Islet precursor cell (in vitro differentiated cells): ENCODE measurements around the gene SDSL.

Source experiments
- DNase-seq: peaks from one replicate; pipeline ENCODE4 v3.0.0-alpha.2; 2018

Gene SDSL

DNA sequence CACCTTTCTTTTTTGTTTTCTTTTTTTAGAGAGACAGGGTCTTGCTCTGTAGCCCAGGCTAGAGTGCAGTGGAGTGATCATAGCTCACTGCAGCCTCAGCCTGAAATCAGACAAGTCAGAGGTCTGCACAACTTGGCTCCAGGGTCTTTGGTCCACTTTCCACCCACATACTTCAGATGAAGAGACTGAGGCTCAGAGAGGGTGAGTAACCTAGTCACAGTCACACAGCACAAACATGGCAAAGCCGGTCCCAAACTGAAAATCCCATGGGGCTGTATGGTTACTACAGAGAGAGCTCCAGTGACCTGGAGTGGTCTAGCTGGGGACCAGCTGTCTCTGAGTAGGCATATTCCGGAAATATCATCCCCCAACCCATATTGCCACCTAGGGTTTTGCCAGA, 30.3 kb downstream of the SDSL start:
- DNase-seq, result no peak

DNA sequence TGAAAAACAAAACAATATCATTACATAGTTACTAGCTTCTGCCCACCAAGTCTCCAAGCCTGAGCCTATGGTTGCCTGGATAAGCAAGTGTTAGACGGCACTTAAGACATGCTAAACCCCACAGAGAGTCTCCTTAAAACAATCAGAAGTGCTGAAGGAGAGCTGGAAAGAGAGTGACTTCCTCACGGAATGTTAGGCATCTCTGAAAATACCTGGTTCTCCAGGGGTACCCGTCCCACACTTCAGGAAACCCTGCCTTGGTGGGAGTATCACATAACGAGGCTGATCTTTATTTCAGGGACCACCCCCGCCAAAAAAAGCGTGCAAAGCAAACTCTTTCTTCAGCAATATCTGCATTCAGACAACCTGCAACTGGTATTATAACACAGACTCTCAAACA, 31.1 kb downstream of the SDSL start:
- DNase-seq, result no peak

DNA sequence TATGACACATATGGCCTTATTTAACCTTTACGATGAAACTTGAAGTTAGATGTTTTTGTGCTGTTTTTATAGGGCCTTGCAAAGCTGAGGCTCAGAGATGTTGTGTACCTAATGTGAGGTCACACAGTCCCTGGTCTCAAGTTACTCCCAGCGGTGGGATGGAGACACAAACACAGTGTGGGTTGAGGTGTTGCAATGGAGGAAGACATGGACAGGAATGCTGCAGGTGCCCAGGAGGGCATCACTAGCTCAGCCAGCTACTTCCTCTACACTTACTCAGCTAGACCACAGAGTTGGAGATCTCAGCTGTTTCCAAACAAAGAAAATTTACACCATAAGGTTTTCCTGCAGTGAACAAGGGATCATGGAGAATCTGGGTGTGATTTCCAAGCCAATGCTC, 34.0 kb downstream of the SDSL start:
- DNase-seq, result no peak

DNA sequence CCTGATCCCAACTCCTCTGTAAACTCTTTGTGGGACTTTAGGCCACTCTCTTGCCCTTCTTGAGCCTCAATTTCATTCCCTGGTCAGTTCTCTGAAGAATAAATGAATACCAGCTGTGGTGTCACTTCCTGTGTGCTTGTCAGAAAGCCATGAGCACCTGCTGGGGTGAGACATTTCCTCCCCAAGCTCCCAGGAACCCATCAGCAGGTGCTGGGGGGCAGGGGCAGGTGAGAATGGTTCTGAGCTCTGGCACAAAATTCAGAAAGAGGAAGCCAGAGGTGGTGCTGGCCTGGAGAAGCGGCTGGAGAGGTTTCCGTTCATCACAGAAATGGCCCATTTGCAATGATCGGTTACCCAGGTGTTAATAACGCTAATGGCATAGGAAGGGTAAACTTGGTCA, 34.6 kb downstream of the SDSL start:
- no peak for DNase-seq

DNA sequence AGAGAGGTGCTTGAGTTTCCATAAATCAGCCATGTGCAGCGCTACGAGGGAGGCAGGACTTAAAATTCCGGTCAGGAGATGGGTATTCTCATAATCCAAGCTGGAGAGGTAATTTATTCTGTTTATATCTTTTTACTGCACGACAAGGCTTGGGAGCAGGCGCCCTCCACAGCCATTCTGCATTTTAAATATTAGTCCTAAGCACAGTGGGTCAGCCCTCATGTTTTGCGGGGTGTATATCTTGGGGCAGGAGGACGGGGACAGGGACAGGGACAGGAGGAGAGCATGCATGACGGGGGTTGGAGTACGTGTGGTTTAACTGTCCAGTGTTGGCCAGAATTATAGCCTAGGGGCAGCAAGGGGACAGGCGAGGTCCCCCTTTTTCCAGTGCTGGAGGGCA, 35.0 kb downstream of the SDSL start:
- no peak for DNase-seq

DNA sequence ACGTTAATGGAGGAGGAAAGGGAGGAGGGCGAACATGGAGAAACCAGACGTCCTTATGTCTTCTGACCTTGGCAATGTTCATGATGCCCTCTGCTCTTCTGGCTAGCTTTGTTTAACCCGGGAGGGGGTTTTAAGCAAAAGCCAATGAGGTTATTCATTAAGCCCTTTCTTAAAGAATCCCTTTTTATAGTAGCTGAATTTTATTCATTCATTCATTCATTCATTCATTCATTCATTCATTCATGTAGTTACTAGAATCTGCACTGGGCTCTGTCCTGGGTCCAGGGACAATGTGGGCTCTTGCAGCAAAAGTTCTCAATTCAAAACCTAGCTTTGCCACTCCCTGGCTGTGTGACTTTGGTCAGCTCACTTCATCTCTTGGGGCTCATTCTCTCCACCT, 35.5 kb downstream of the SDSL start:
- no peak for DNase-seq

DNA sequence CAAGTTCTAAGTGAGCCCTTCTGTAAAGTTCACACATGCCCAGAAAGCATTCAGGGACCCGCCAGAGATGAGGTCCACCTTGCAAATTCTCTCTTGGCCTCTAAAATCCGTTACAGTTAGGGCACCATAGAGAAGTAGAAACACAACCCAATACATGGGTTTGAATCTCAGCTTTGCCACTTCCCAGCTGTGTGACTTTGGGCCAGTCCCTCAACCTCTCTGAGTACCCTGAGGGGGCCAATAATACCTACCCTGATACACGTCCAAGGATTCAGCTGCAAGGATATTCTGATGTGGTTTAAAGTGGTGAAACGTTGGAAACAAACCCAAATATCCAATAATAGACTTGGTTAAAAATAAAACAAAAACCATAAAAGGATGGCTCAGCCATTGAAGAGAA, 37.8 kb downstream of the SDSL start:
- DNase-seq, result no peak

DNA sequence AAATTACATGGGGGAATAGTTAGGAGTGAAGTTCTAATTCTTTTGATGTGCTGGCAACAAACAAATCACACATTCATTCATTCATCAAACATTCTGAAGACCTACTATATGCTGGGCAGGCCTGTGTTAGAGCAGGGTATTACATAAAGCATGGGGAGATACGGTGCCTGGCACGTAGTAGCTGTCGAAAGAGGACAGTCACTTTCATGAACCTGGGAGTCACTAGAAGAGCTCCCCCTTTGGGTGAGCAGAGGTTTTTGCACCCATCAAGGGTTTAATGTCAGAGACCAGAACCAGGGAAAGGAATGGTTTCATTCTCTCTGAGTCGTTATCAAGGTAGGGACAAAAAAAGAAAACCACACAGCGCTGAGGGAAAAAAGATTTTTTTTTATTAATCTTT, 39.5 kb downstream of the SDSL start:
- DNase-seq, result no peak

DNA sequence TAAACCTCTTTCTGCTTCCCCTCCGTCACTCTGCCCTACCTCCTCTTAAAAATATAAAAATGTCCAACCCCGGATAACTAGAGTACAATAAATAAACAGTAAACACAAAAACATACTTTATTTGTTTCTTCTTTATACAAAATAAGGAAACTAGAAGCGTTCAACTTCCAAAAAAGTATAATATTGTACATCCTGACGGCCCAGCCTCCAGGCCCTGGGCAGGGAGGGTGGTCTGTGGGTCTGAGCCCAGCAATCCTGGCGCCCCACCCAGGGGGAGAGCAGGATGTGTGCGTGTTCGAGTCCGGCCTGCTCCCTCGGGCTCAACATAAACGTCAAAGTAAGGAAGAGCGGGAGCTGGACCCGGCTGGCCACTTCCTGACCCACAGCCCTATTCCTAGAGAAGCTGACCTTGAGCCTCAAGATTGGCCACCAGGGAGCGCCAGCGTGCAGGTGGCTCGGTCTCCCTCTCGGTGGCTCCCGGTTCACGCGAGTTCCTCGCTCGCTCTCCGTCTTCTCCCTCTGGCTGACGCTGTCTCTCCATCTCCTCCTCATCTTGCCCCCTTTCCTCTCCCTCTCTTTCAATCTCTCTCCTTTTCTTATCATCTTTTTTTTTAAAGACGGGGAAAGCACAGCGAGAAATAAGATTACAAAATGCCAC, 40.1 kb downstream of the SDSL start:
- DNase-seq, result peak; percentile 96

DNA sequence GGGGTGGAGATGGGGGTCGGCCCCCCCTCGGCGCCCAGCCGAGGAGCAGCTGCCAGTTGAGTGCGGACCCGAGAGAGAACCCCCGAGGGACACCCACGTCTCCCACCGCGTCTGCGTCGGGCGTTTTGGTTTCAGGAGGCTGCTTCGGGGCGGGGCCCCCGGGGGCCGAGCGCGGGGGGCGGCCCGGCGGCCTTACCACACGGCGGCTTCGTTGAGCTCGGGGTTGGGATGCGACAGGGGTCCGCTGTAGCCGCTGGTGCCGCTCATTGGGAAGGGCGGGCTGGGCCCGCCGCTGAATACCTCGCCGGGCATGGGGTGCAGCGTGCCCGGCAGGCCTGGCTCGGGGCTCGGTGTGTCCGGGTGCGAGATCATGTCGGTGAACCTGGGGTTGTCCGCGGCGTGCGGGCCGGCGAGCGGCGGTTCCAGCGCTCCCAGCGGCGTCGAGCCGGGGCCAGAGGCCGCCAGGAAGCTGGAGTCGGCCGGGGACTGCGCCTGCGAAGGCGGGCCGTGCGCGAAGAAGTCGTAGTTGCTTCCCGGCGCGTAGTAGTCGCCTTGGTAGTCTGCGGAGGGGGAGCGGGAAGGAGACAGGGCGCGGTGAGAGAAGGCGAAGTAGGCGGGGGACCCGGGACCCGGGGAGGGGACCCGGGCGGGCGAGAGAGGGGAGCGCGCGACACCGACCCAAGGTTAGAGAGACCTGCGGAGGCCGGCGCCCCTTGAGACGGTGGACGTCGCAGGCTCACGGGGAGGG, 41.0 kb downstream of the SDSL start:
- DNase-seq, result peak; percentile 73

DNA sequence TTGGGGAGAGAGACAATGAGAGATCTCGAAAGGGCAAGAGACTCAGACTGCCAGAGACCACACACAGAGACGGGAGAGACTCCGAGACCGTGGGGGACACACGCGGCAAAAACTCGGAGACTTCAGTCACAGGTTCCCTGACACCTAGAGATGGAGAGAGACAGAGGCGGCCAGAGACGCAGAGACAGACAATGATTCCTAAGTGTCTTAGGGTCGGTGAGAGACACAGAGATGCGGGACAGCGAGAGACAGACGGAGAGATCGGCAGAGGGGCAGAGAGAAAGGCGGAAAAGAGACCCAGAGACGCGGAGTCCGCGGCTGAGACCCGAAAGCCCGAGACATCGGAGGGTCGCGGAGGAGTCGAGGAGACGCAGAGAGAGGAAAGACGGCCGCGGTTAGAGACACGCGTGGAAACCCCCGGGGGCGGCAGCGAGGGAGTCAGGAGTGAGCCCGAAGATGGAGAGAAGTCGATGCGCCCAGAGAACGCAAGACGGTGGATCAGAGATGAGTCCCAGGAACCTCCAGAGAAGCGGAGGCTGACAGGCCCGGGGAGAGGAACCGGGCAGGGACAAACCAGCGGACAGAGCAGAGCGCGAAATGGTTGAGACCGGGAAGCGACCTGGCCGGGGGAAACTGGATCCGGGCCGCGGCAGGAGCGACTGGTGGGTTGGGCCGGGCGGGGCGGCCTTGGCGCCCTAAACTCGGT, 41.7 kb downstream of the SDSL start:
- peak; percentile 68 for DNase-seq

DNA sequence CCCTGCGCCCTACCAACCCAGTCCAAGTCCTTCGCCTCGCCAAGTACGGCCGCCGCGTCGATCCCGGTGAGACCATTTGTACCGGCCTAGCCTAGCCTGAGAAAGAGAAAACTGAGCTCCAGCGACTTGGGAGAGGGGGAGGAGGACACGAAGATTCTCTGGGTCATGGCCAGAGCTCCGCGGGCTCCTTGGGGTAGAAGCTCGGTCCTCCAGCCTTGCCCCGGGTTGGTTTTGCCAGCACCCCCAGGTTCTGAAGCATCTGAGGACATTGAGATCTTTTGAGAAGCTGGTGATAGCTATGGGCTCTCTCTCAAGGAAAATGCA, 42.2 kb downstream of the SDSL start:
- no peak for DNase-seq

DNA sequence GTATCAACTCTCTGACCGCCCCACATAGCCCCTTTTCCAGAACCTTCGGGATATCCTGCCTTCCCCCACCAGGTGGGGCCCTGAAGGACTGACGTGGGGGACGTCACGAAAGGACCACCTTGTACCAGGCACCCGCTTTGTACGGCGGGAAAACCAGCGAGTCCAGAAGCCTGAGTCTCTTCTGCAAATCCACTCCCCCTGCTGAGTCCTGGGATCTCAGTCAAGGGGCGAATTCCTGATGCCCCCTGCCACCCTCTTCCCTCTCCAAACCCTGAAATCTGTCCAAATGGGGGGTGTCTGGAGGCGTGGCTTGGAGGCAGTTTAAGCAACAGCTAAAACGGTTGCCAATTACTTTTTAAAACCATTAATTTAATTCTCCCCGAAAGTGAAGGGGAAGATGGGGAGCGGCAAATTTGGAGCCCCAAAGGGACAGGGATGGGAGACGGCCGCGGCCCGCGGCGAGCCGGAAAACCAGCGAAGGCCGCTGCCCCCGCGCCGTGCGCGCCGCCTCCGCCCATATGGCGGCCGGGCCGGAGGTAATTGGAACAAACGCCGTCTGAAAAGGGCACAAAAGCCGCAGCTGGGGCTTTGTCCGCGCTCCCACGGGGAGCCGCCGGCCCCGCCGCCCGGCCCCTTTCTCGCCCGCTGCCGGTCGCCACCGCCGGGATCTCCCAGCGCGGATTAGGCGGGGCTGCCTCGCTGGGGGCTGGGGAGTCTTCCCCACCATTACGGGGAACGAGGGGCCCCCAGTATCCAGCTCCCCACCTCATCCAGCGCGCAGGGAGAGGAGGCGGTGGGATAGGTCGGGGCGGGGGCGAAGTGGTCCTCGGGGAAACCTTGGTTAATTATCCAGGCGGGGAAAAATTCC, 42.9 kb downstream of the SDSL start:
- DNase-seq, result no peak

DNA sequence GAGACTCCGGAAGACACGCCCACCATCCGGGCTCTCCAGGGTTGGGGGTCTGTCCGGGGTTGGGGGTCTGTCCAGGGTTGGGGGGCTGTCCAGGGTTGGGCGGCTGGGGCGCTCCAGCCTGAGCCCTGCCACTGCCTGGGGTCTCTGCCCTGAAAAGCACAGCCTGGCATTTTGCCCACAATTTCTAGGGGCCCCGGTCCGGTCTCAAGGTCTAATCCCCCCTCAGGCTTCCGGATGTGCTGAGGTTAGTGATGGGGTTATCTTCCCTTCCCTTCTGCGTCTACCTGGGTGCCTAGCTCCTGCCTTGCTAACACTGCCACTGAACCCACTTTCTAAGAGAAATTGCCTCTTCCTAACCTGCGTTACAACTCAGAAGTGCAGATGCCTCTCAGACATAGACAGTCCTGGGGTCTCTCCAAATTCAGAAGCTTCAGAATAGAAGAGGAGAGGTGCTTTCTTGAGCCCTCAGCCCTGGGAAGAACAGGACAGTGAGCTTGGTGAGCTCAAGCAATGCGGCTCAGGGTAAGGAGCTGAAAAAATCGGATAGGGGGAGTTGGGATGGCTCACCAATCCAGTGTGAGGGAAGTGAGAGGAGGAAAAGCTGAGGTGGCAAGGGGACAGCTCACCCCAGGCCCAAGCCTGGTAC, 43.8 kb downstream of the SDSL start:
- no peak for DNase-seq

DNA sequence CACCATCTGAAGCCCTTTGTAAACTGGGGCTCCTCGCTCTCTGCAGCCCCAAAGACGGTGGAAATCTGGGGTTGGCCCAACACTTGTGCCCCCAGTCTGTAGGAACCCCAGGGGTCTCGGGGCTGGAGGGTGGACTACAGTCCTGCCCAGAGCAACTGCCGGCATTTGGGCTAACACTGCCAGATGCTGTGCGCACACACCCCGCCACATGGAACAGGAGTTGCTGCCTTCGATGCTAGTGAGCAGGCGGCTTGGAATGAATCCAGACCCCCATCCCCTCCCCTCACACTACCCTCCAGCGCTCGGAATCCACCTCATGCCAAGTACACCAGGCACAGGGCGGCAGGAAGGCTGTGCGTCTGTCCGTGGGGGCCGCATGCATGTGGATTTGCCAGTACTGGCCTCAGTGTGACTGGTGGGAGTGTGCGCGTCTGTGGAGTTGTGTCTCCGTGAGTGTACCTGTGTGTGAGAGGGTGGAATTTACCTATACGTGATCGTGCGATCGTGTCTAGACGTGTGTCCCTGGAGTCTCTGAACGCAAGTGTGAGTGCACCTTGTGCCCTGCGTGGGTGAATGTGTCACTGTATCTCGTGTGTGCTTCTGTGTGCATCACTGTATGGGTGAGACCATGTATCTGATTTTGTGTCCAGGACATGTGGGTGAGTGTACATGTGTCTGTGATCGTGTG, 44.4 kb downstream of the SDSL start:
- no peak for DNase-seq

DNA sequence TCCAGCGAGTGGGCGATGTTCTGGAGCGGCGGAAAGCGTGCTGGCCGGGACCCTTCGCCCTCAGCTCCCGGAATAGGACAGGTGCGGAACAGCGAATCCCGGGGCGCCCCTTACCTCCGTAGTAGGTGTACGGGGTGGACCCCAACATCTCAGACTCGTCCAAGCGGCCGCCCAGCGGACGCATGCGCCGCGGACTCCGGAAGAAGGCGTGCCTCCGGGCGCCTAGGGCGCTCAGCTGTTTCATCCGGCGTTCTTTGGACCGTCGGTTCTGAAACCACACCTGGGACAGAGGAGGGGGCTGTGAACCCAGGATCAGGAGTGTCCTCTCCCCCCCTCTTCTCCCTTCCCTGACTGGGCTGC, 44.9 kb downstream of the SDSL start:
- DNase-seq, result peak; percentile 63

DNA sequence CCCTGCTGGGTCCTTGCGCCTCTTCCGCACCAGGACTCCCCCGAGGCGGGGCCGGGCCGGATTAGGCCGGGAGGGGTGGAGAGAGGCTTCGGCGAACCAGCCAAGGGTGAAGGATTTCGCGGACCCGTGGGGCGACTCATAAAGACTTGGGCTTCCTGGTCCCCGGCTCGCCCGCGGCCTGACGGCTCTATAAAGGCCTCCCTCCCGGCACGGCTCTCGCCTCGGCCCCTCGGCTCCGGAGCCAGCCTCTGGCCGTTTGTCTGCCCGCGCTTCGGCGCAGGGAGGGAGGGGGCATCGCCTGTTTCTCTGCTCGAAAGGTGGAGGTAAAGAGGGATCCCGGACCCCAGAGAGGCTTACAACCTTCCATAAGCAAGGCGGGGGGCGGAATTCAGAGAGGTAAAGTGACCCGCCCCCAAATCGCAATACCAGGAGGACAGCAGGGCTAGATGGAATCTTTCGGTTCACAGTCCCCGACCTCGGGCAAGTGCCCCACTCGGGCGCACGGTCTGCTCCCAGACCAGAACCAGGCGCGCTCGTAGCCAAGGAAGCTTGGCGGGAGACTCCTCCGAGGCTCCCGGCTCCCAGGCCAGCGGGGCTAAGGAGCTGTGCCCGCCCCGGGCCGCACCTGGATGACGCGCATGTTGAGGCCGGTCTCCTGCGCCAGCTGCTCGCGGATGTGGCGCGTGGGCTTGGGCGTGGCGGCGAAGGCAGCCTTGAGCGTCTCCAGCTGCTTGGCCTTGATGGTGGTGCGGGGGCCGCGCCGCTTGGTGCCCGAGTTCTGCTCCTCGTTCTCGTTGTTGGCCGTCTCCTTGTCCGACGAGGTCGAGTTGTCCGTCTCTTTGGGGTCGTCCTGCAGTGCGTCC, 45.6 kb downstream of the SDSL start:
- DNase-seq, result peak; percentile 72

DNA sequence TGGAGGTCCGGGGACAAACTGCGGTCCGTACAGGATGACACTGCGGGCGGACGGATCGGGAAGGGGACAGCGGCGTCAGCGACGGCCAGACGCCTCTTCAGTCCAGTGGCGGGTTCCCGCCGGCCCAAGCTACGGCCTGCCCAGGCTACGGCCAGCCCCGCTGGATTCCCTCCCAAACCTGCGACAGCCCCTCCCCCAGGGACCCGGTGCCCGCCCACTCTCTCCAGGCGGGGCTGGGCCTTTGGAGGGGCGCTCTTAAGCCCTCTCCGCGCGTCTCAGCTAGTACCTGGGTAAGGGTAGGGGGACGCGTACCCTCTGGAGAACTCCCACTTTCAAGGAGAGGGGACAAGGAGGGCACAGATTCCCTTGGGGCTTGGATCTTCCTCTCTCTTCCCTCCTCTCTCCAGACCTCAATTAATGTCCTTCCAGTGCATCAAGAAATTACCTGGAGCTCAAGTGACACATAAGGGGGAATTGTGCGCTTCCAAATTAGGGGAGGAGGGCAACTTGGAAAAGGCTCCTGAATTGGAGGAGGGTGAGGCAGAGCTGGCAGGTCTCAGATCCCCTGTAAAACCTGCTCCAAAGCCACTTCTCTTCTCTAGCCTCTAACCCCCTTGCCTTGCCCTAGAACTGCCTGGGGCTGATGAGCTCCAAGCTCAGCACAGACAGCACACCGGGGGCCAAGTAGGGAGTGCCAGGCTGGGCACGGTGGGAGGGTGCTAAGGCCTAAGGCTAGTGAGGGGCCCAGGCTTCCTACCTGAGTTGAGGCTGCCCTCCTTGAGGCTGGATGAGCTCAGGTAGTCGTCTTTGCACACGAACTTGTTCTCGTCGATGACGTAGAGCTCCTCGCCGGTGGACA, 46.4 kb downstream of the SDSL start:
- DNase-seq, result peak; percentile 63

DNA sequence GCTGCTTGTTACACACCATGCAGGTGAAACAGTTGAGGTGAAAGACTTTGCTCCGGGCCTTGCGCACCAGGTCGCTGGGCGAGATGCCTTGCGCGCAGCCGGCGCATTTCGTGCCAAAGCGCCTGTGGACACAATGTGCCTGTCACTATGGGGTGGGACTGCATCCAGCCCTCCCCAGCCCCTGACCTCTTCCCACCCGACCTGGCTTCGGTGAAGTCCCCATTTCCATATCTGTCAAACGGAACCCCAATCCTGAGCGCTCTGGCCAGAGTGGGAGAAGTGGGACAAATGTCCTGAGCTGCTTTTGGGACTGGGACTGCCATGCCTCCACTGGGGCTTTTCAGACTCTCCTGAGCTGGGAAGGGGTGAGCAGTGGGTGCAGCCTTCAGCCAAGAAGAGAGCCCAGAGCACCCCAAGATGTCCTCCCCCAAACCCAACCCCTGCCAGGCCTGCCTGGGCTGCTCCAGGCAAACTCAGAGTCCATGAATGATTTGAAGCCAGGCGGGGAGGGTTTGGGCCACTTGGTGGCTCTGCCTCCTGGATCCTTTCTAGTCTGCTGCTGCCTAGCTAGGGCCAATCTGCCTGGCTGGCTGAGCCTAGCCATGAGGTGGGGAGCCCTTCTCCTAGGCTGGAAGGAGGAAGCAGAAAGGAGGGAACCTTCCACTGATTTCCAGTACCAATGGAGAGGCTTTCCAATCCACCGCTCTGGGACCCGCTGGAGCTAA, 47.2 kb downstream of the SDSL start:
- no peak for DNase-seq
